GM12878 (cell line): Measurements from ENCODE around the gene CR2. TPM values are rescaled to one million over a fixed set of nuclear protein-coding genes. Genes with fewer than 3 reads are reported as not detected.

ENCODE experiments used
- ATAC-seq: fragments of 200-7000 bp; cut with Tn5 transposase; 3 replicates; pipeline ENCODE4 v1.9.1; 2020; ENCODE audit warnings: mild to moderate bottlenecking, moderate library complexity
- BruUV-seq: library from RNA; stranded (reverse); fragments of 400-500 nt; replicated peaks from 2 replicates; lab custom pipeline; 2021; lab: Mats Ljungman, UMichigan
- CTCF ChIA-PET: fragments of 300-600 bp; sonication (Branson Sonifier 250); formaldehyde crosslinking; extraction: SDS; loops from one replicate; lab custom pipeline; 2021; ENCODE audit warnings: inconsistent platforms; lab: Yijun Ruan, JAX
- POLR2A ChIA-PET: fragments of 350-600 bp; formaldehyde crosslinking; extraction: SDS; loops from one replicate; lab custom pipeline; 2021; ENCODE audit warnings: inconsistent platforms; lab: Charles Lee
- RAD21 ChIA-PET: fragments of 300-600 bp; sonication (Branson Sonifier 250); formaldehyde crosslinking; loops from one replicate; lab custom pipeline; 2023; ENCODE audit warnings: antibody characterized with exemption; ENCODE audit not compliant: unreplicated experiment; lab: Charles Lee
- SMC1A ChIA-PET: fragments of 300-600 bp; sonication (Branson Sonifier 250); formaldehyde crosslinking; loops from one replicate; lab custom pipeline; 2023; ENCODE audit not compliant: unreplicated experiment, uncharacterized antibody; lab: Charles Lee
- DNase-seq: peaks from one replicate; pipeline ENCODE4 v3.0.0-alpha.2; 2011; ENCODE audit warnings: low read depth, low spot score
- FAIRE-seq: peaks from 3 replicates; lab custom pipeline; 2011; peaks lifted over from hg19 to GRCh38; lab: Jason Lieb, UNC
- H2AFZ ChIP-seq: 2 replicates; pipeline ENCODE4 v1.6.0; 2011; ENCODE audit warnings: low read depth, low read length, control low read depth; ENCODE audit not compliant: control insufficient read depth
- H3K27ac ChIP-seq: 2 replicates; pipeline ENCODE4 v1.5.1; 2011; ENCODE audit warnings: control low read depth; ENCODE audit not compliant: control insufficient read depth, insufficient read depth
- H3K27me3 ChIP-seq, 2 experiments: replicated peaks in 1 of 2; 2 replicates each; pipeline versions ENCODE4 v1.6.0 to v1.6.1; 2011; ENCODE audit warnings: low read length in 1 of 2; ENCODE audit not compliant: control insufficient read depth in 2 of 2, insufficient read depth in 2 of 2
- H3K36me3 ChIP-seq, 2 experiments: 2 replicates each; pipeline ENCODE4 v1.5.1; 2011; ENCODE audit warnings: low read length in 1 of 2; ENCODE audit not compliant: control insufficient read depth in 2 of 2, insufficient read depth in 2 of 2
- H3K4me1 ChIP-seq: 2 replicates; pipeline ENCODE4 v1.6.1; 2011; ENCODE audit warnings: mild to moderate bottlenecking, low read length, moderate library complexity, mixed read lengths; ENCODE audit not compliant: control insufficient read depth, insufficient read depth
- H3K4me2 ChIP-seq: 2 replicates; pipeline ENCODE4 v1.6.0; 2011; ENCODE audit warnings: control low read depth; ENCODE audit not compliant: control insufficient read depth, insufficient read depth
- H3K4me3 ChIP-seq: fragments of 200-600 bp; sonication (generic); 2 replicates; pipeline ENCODE4 v1.5.1; 2016
- H3K79me2 ChIP-seq: 2 replicates; pipeline ENCODE4 v1.6.0; 2011; ENCODE audit warnings: low read length; ENCODE audit not compliant: control insufficient read depth, insufficient read depth
- H3K9ac ChIP-seq: 2 replicates; pipeline ENCODE4 v1.8.0; 2011; ENCODE audit warnings: low read length, control low read depth, mixed read lengths; ENCODE audit not compliant: control insufficient read depth, insufficient read depth
- H3K9me3 ChIP-seq: replicated peaks from 3 replicates; pipeline ENCODE4 v1.5.1; 2011; ENCODE audit warnings: mild to moderate bottlenecking, low read length; ENCODE audit not compliant: control insufficient read depth, insufficient read depth
- H4K20me1 ChIP-seq: 2 replicates; pipeline ENCODE4 v1.6.0; 2011; ENCODE audit not compliant: control insufficient read depth, insufficient read depth
- KAT2A ChIP-seq: conservative IDR thresholded peaks from 2 replicates; pipeline ENCODE4 v1.6.1; 2011; ENCODE audit warnings: low read depth, low read length; ENCODE audit not compliant: control insufficient read depth
- RBBP5 ChIP-seq: fragments of 200-600 bp; sonication (generic); conservative IDR thresholded peaks from 2 replicates; pipeline ENCODE4 v1.6.1; 2016
- RELA ChIP-seq: fragments of 450-650 bp; IDR thresholded peaks from 2 replicates; pipeline ENCODE4 v1.8.0; 2014; ENCODE audit warnings: borderline replicate concordance; ENCODE audit not compliant: partially characterized antibody
- SMARCA5 ChIP-seq: fragments of 450-650 bp; IDR thresholded peaks from 2 replicates; pipeline ENCODE4 v1.6.1; 2017; ENCODE audit warnings: mild to moderate bottlenecking
- SP1 ChIP-seq: IDR thresholded peaks from one replicate; pipeline ENCODE4 v1.6.1; 2011; ENCODE audit warnings: low read depth, low read length
- SREBF2 ChIP-seq: IDR thresholded peaks from 2 replicates; pipeline ENCODE4 v1.6.1; 2012; ENCODE audit warnings: mild to moderate bottlenecking, low read length
- SUZ12 ChIP-seq: fragments of 200-600 bp; sonication (generic); IDR thresholded peaks from one replicate; pipeline ENCODE4 v1.6.1; 2018; ENCODE audit warnings: antibody characterized with exemption, mild to moderate bottlenecking; ENCODE audit not compliant: unreplicated experiment
- ZBTB40 ChIP-seq: fragments of 450-650 bp; IDR thresholded peaks from 2 replicates; pipeline ENCODE4 v1.6.1; 2016; ENCODE audit warnings: mild to moderate bottlenecking, moderate library complexity, borderline replicate concordance
- ZNF207 ChIP-seq: fragments of 450-650 bp; IDR thresholded peaks from 2 replicates; pipeline ENCODE4 v1.6.1; 2014; ENCODE audit warnings: antibody characterized with exemption, mild to moderate bottlenecking, borderline replicate concordance
- ZNF384 ChIP-seq: IDR thresholded peaks from 2 replicates; pipeline ENCODE4 v1.6.1; 2012; ENCODE audit warnings: low read depth, mild to moderate bottlenecking, low read length, improper control_type of control experiment, borderline replicate concordance
- WGBS: methylation state at CpG from one replicate; pipeline ENCODE4 v1.1.6; 2016; ENCODE audit warnings: low lambda C conversion rate; ENCODE audit not compliant: insufficient replicate concordance, insufficient coverage; ENCODE audit errors: missing lambda C conversion rate; 5-methylcytosine and 5-hydroxymethylcytosine counted together
- in situ Hi-C: fragments of 300-500 bp; cut with MboI; formaldehyde crosslinking; loops from 9 replicates; pipeline ENCODE4 v1.14.3; 2018; ENCODE audit warnings: mixed read lengths
- intact Hi-C: fragments of 100-400 bp; cut with micrococcal nuclease; formaldehyde crosslinking; loops from one replicate; pipeline ENCODE4 v1.14.2; 2022; ENCODE audit not compliant: unreplicated experiment
- polyA plus RNA-seq, 11 experiments: library from polyadenylated mRNA; depleted of rRNA in 4 of 11; unstranded in 6 of 11; stranded (reverse) in 5 of 11; fragments of >200 nt; fragmentation: Nextera tagmentation in 4 of 11; fragmentation: Illumina TruSeq in 1 of 11; extraction: Ambion mirVana in 4 of 11; extraction: Trizol in 1 of 11; gene quantifications; 1 replicate in 1 of 11; 2 replicates in 10 of 11; pipeline versions ENCODE4 v1.2.1 to v1.2.3, GENCODE V29; 2011 to 2016; ENCODE audit warnings: inconsistent platforms in 2 of 11, missing spikeins in 2 of 11, low read depth in 1 of 11
- total RNA-seq, 4 experiments: library from RNA; depleted of rRNA in 3 of 4; stranded (reverse); fragments of >200 nt in 3 of 4; fragmentation: Illumina TruSeq in 1 of 4; extraction: Trizol in 1 of 4; gene quantifications; 2 replicates each; pipeline versions ENCODE4 v1.2.1 to v1.2.3, GENCODE V29; 2013 to 2021
- TF ChIP-seq, protein P1 (sequence below): fragments of 450-650 bp; formaldehyde crosslinking; IDR thresholded peaks from 2 replicates; pipeline ENCODE4 v1.5.0; 2022; ENCODE audit warnings: mild to moderate bottlenecking, missing genetic modification characterization
- TF ChIP-seq, protein P2 (sequence below): fragments of 450-650 bp; IDR thresholded peaks from 2 replicates; pipeline ENCODE4 v1.6.1; 2017; ENCODE audit warnings: antibody characterized with exemption, mild to moderate bottlenecking, moderate library complexity

CR2 gene
- total and polyA plus RNA-seq, 10 of the 15 experiments (the other 5 are each of a cell fraction or from before 2014, with no cell fraction given): 2.2 to 72.8 (median 50.6) TPM

DNA sequence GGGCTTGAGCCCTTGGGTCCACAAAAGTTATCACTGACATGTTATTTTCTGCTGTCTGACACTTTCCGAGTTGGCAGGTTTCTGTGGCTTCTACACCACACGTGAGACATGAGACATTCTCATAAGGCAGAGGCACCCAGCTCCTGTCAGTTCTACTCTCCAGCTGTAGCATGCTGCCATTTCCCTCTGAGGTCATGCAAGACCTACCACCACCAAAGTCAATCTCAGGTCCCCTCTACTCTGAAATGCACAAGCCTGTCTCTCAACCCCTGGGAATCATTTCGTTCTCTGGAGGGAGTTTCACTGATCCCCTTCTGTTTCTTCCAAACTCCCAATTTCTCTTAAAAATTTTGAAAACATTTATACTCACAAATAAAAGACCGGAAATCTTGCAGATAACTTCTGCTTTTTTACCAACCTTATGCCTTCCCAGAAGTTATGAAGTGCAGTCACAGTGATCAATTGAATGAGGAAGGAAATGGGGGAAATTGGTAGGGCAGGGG lies 39.5 kb upstream of the CR2 start:
- H3K4me1 ChIP-seq: peaks cover 40% of the 10 kb centered on the region
- no peak for TF ChIP-seq SMARCA5
- TF ChIP-seq ZNF207: no peak
- no peak for TF ChIP-seq SUZ12
- TF ChIP-seq, protein P1, sequence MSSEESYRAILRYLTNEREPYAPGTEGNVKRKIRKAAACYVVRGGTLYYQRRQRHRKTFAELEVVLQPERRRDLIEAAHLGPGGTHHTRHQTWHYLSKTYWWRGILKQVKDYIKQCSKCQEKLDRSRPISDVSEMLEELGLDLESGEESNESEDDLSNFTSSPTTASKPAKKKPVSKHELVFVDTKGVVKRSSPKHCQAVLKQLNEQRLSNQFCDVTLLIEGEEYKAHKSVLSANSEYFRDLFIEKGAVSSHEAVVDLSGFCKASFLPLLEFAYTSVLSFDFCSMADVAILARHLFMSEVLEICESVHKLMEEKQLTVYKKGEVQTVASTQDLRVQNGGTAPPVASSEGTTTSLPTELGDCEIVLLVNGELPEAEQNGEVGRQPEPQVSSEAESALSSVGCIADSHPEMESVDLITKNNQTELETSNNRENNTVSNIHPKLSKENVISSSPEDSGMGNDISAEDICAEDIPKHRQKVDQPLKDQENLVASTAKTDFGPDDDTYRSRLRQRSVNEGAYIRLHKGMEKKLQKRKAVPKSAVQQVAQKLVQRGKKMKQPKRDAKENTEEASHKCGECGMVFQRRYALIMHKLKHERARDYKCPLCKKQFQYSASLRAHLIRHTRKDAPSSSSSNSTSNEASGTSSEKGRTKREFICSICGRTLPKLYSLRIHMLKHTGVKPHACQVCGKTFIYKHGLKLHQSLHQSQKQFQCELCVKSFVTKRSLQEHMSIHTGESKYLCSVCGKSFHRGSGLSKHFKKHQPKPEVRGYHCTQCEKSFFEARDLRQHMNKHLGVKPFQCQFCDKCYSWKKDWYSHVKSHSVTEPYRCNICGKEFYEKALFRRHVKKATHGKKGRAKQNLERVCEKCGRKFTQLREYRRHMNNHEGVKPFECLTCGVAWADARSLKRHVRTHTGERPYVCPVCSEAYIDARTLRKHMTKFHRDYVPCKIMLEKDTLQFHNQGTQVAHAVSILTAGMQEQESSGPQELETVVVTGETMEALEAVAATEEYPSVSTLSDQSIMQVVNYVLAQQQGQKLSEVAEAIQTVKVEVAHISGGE (CRISPR knock-in tag): no peak
- TF ChIP-seq ZNF384: no peak
- no peak for TF ChIP-seq KAT2A
- TF ChIP-seq, protein P2, sequence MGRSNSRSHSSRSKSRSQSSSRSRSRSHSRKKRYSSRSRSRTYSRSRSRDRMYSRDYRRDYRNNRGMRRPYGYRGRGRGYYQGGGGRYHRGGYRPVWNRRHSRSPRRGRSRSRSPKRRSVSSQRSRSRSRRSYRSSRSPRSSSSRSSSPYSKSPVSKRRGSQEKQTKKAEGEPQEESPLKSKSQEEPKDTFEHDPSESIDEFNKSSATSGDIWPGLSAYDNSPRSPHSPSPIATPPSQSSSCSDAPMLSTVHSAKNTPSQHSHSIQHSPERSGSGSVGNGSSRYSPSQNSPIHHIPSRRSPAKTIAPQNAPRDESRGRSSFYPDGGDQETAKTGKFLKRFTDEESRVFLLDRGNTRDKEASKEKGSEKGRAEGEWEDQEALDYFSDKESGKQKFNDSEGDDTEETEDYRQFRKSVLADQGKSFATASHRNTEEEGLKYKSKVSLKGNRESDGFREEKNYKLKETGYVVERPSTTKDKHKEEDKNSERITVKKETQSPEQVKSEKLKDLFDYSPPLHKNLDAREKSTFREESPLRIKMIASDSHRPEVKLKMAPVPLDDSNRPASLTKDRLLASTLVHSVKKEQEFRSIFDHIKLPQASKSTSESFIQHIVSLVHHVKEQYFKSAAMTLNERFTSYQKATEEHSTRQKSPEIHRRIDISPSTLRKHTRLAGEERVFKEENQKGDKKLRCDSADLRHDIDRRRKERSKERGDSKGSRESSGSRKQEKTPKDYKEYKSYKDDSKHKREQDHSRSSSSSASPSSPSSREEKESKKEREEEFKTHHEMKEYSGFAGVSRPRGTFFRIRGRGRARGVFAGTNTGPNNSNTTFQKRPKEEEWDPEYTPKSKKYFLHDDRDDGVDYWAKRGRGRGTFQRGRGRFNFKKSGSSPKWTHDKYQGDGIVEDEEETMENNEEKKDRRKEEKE: no peak
- no peak for TF ChIP-seq ZBTB40
- no peak for TF ChIP-seq RBBP5
- no peak for TF ChIP-seq SREBF2
- no peak for TF ChIP-seq SP1
- TF ChIP-seq RELA: no peak

More for the DNA sequence above, 39.5 kb upstream of the CR2 start:
- 0% methylated on average over 4 of the region's 4 CpGs for WGBS
- POLR2A ChIA-PET: no interaction called here
- Histone ChIP-seq H4K20me1 (no peaks in the 10 kb centered on the region), H3K36me3 (no peaks in the 10 kb centered on the region), H3K27ac (peak overlapping the region; percentile 86), H2AFZ (peak overlapping the region; percentile 54), H3K9me3 (peaks cover 5% of the 10 kb centered on the region; the same call in 2 of the 3 replicates), H3K9ac (peak overlapping the region; percentile 10; the same call in 1 of the 2 replicates), H3K79me2 (no peaks in the 10 kb centered on the region), H3K27me3 (no peaks in the 10 kb centered on the region), H3K4me3 (no peak overlapping the region), H3K4me2 (peak overlapping the region; percentile 61)
- peak; percentile 95 for FAIRE-seq
- peak; percentile 85 for ATAC-seq
- intact Hi-C loops (loop anchor here (5.0 kb wide), 1 partner anchor 677 kb away; no protein-coding TSS in a partner anchor), in situ Hi-C loops (loop anchor here (5.0 kb wide), 1 partner anchor 83 kb away; the partner anchor contains the start of gene CR1)
- BruUV-seq: no TSS peak
- CTCF ChIA-PET: interaction anchor here (1.6 to 3.3 kb wide), 2 partner anchors 40 to 84 kb away, joined by 13 to 17 read pairs; partner anchors contain the start of gene CR2
- RAD21 ChIA-PET: interaction anchor here (1.0 to 7.3 kb wide), 5 partner anchors 9 to 93 kb away, joined by 3 to 67 read pairs (median 6); partner anchors contain the start of genes CD55 and CR2
- peak; percentile 93 for DNase-seq
- SMC1A ChIA-PET: interaction anchor here (0.6 to 10.7 kb wide), 6 partner anchors 9 to 78 kb away, joined by 3 to 126 read pairs (median 3); no protein-coding TSS in a partner anchor
